Measurements from ENCODE around the gene ZSWIM5.

The ZSWIM5 gene

GRCh38 chr1:45011837-45012638, 194.4 kb downstream of the ZSWIM5 start, which contains the start of gene UROD (continued):
- TF ChIP-seq REST (tag by site-specific recombination; IDR thresholded peaks at IDR 0.05) (no peak), ZNF530 (tag by site-specific recombination; IDR thresholded peaks at IDR 0.05; ENCODE audit: low read depth) (no peak), GFI1B (tag by site-specific recombination; IDR thresholded peaks at IDR 0.05) (no peak), YY2 (tag by site-specific recombination; IDR thresholded peaks at IDR 0.05) (peak; percentile 87), ZNF121 (tag by site-specific recombination; IDR thresholded peaks at IDR 0.05) (peak; percentile 90; the same call in 1 of the 2 replicates), BCL11A (tag by site-specific recombination; IDR thresholded peaks at IDR 0.05; ENCODE audit: low read depth) (0 out of 2 replicates have a peak, but pooled peaks have one; percentile 42), ZNF600 (tag by site-specific recombination; IDR thresholded peaks at IDR 0.05) (no peak), ZFP3 (tag by site-specific recombination; IDR thresholded peaks at IDR 0.05; ENCODE audit: low read depth) (no peak), ZNF16 (tag by site-specific recombination; IDR thresholded peaks at IDR 0.05; ENCODE audit: low read depth) (no peak), ZNF513 (tag by site-specific recombination; IDR thresholded peaks at IDR 0.05) (no peak), ZBTB20 (tag by site-specific recombination; IDR thresholded peaks at IDR 0.05) (peak; percentile 63), HOXA7 (CRISPR knock-in tag; IDR thresholded peaks at IDR 0.05; ENCODE audit: borderline replicate concordance) (no peak), ZBTB21 (tag by site-specific recombination; IDR thresholded peaks at IDR 0.05) (no peak), ZNF394 (tag by site-specific recombination; IDR thresholded peaks at IDR 0.05; ENCODE audit: borderline replicate concordance) (no peak), ZNF174 (tag by site-specific recombination; IDR thresholded peaks at IDR 0.05) (no peak), ZNF266 (tag by site-specific recombination; IDR thresholded peaks at IDR 0.05; ENCODE audit: low read depth) (no peak), HOXD13 (CRISPR knock-in tag; IDR thresholded peaks at IDR 0.05; ENCODE audit: borderline replicate concordance) (no peak), KLF10 (tag by site-specific recombination; IDR thresholded peaks at IDR 0.05) (peak; percentile 59; the same call in 1 of the 2 replicates), ZNF521 (tag by site-specific recombination; IDR thresholded peaks at IDR 0.05) (no peak), ZNF624 (tag by site-specific recombination; IDR thresholded peaks at IDR 0.05) (no peak), ZBTB8A (tag by site-specific recombination; IDR thresholded peaks at IDR 0.05) (peak; percentile 13; the same call in 1 of the 2 replicates), SETDB1 (IDR thresholded peaks at IDR 0.05; ENCODE audit: insufficient read length, low read length) (no peak), ZNF645 (tag by site-specific recombination; IDR thresholded peaks at IDR 0.05) (no peak), ZBTB6 (tag by site-specific recombination; IDR thresholded peaks at IDR 0.05) (0 out of 2 replicates have a peak, but pooled peaks have one; percentile 27), TCF7L2 (IDR thresholded peaks at IDR 0.05; ENCODE audit: borderline replicate concordance, low read depth, low read length) (no peak), SP2 (tag by site-specific recombination; IDR thresholded peaks at IDR 0.05) (peak; percentile 68), SCRT1 (tag by site-specific recombination; IDR thresholded peaks at IDR 0.05; ENCODE audit: borderline replicate concordance) (no peak), BCL6B (tag by site-specific recombination; IDR thresholded peaks at IDR 0.05) (no peak), ZNF654 (tag by site-specific recombination; IDR thresholded peaks at IDR 0.05; ENCODE audit: low read depth) (peak; percentile 5; the same call in 1 of the 2 replicates), ZEB2 (tag by site-specific recombination; IDR thresholded peaks at IDR 0.05) (0 out of 2 replicates have a peak, but pooled peaks have one; percentile 20), ZNF426 (tag by site-specific recombination; IDR thresholded peaks at IDR 0.05) (no peak)

All from HEK293 (cell line).